NCI-H2196 treated with DMSO at 0.1 percent for 48 hours (cell line): ENCODE data around the gene PACRGL.

Experiments used
- DNase-seq: peaks from one replicate; lab custom pipeline; 2025; ENCODE audit not compliant: unreplicated experiment; lab: John Stamatoyannopoulos, UW

Gene PACRGL

GRCh38 chr4:20700007-20700761, at the start of gene PACRGL:
Gene PACRGL, plus strand, starts transcription at chr4:20700458. Its CDS starts 4,024 bp downstream, at chr4:20704482.
- peak; percentile 88 for DNase-seq

DNA sequence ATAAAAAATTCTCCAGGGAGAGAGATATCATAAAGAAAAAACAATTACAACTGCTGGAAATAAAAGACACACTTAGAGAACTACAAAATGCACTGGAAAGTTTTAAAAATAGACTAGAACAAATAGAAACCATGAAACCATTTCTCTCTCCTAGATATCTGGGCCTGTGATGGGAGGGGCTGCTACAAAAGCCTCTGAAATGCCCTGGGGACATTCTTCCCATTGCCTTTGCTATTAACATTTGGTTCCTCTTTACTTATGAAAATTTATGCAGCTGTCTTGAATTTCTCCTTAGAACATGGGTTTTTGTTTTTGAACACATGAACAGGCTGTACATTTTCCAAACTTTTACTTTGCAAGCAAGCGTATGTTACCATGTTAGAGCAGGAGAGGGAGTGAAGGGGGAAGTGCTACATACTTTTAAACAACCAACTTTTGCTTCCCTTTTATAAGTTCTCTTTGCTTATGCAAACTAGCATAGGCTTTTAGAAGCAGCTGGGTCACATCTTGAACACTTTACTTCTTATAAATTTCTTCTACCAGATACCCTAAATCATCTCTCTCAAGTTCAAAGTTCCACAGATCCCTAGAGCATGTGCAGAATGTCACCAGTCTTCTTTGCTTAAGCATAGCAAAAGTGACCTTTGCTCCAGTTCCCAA, 47.9 kb upstream of the PACRGL start:
- no peak for DNase-seq

DNA sequence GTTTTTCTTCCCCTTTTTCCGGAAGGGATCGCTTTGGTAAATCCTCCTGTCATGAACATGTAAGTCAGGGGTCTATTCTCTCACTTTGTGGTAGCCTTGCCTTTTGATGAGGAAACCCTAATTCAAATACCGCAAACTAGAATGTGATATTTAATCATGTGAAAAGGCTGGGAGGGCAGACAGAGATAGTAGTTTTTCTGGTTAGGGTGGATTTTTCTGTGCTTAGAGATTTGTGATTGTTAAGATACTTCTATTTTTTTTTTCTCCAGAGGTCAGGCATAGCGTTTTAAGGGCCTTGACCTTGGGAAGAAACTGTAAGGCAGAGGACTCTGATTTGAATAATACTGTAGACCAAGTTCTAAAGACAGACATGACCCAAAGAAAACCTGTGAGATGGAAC, 41.8 kb upstream of the PACRGL start:
- no peak for DNase-seq

DNA sequence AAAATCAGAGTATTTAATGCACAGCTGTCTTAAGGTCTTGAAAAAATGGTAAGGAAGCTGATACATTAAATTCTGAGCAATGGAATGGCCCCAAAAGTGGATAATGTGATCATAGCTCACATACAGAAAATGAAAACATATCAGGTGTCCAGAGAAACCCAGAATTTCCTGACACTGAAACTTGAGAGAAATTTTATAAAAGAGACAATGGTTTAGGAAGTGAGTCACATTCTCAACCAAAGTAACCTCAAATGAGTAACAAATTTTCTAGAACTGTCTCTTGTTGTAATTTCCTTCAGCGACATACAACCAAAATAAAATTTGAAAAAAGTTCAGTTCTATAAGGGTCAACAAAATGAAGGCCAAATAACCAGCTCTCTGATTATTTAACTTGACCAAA, 37.4 kb upstream of the PACRGL start:
- DNase-seq: no peak

- no peak for DNase-seq
Observed at GRCh38 chr4:20666012-20666860, 34.0 kb upstream of the PACRGL start.

DNA sequence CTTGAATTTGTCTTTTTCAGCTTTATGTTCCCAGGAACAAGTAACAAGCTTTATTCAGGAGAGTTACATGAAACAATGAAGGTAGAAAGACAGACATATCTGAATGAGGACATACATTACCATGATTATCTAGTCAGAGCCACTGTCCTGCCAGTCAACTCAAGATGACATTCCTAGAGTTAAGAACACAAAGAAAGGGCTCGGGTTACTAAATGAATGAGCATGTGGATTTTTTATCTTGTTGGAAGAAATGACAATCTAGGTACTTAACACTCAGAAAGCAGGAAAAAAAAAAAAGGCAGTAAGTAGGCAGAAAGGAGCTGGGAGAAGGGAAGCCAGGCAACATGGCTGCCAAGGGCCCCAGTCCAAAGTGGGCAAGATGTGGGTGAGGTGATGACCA, 28.0 kb upstream of the PACRGL start:
- DNase-seq: no peak

GRCh38 chr4:20675786-20676185, 24.5 kb upstream of the PACRGL start:
- DNase-seq: no peak

DNA sequence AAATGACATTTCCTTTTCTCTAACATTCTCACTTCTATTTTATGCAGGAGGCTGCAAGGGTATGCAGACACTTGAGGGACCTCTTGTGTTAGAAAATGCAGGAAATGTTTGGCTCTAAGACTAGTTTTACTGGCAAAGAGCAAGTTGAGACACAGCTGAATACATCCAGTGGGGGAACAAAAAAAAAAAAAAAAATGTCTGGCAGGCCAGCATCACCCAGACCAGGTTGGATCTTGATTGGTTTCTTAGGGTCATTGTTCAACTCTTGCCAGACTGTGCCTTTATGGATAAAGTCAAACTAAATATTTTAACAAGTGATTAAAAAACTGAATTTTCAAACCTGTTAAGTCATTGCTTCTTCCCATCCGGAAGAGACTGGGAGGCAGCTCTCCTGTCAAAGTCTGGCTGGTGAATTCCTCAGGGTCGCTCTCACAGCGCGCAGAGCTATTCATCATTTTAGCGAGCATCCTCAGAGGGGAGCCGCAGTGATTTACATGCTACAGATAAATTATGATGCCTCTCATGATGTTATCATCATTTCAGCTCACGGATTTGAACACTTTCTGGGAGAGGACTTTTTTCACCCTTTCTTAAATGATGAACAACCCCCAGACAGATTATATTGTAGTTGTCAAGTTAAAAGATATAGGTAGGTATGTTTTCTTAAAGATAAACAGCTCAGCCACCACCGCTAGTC, 23.6 kb upstream of the PACRGL start:
- DNase-seq: no peak

GRCh38 chr4:20678400-20678799, 21.9 kb upstream of the PACRGL start:
- DNase-seq: no peak

DNA sequence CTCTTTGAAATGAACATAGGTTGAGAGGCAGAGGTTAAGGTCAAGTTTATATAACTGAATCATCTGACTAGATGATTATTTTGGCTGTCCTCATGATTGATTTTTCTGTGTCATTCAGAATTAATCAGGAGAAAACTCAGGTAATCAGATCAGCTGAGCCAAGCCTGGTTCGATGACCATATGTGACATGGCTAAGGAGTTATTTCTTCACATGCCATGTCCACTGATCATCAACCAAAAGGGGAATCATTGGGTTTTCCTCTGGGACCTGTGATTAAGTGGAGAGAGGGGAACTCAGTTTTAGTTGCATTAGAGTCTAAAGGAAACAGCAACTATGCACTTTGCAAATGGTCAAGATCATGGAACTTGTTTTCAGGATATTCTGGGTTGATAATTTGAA, 20.3 kb upstream of the PACRGL start:
- DNase-seq: no peak

GRCh38 chr4:20680736-20681135, 19.5 kb upstream of the PACRGL start:
- no peak for DNase-seq

DNA sequence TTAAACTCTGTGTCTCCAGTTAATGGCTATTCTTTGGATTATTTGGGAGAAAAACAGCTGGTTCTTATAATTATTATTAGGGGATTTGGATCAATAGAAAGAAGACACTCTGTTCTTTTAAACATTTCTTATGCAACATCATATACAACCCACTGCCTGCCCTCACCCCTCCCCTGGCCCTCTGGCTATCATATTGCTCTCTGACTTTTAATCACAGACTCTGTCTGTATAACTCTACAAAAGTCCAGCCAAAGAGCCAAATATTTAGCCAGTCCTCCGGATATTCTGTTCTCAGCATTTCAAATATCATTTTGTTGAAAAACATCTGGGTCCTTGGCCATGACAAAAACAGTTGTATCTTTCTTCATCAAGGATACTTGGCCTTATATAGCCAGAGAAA, 19.0 kb upstream of the PACRGL start:
- no peak for DNase-seq

DNA sequence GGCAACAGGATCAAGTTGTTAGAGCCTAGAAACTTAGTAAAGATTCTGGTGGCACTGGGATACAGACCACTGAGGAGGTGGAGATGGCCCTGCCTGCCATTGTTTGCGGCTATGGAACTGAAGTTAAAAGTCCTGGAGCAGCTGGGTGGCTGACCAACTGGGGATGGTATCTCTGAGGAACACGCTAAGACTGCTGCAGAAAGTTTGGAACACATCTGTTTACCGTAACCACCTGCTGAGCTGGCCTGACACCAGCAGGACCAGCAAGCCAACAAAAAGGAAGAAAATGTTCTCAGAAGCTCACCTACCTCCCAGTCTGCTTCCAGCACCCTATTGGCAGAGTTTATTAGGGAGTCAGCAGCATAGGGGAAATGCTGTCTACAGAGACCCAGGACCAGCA, 17.4 kb upstream of the PACRGL start:
- no peak for DNase-seq

DNA sequence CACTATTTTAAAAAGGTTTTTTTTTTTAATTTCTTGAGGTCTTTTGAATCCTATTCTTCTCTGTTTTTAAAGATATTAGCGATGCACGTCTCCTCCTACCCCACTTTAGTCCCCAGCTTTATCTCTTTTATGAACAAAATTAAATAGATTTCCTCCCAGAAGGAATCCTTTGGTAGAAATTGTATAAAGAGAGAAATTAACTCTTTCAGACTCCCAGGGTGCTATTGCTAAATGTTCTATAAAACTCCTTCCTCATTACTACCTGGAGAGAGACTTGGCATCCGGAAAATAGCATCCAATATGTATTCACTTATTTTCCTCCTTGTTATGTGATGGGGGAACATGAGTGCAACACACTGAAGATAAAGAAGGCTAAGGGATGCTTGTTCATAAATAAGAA, 16.5 kb upstream of the PACRGL start:
- DNase-seq: no peak

DNA sequence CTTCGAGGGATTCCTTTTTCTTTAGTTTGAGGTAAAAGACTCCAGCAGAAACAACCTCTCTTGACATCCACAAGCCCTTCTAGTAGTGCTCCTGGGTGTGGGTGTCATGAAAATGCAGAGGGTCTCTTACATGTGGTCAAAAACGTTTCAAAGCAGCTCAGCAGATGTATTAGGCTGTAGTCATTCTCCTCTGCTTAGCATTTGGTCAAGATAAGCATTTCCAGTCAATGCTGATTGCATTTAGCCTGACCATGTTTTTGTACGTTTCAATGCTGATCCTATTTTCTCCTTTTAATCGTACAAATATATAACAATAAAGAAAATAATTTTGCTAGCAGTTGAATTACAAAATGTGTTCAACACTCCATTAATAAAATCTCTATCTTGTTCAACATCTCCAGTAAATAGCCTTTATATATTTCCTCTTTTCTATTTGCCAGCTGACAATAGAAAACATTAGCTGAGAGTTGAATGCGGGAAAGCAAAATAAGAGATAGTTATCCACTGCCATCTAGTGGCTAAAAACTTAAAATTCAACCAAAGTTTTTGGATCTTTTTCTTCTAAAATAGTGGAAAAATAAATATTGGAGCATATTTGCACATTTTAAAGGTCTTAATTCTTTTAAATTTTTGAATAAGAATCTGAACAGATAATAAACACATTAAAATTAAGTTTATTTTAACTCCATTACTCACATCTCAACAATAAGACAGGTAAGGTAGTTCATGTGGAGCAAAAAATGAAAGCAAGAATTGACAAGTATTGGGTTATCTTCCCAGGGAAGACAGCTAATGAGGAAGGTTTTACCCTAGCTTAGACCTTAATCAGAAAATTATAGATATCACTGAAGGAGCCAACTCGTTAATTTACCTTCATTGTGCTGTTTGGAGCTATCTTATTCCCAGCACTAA, 15.2 kb upstream of the PACRGL start:
- DNase-seq: peak; percentile 4

GRCh38 chr4:20687864-20688263, 12.4 kb upstream of the PACRGL start:
- DNase-seq: no peak

DNA sequence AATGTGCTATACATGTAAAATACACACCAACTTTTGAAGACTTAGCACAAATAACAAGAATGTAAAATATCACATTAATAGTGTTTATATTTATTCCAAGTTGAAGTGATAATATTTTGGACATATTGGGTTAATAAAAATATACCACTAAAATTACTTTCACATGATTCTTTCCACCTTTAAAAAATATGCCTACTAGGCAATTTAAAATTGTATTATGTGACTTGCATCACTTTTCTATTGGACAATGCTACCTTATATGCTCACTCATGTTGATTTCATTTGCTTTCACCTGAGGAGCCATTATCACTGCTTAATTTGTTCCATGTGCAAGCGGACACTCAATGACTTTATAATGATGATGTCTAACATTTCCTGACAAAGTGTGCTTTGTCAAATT, 3.4 kb upstream of the PACRGL start:
- DNase-seq: no peak

GRCh38 chr4:20698382-20698781, 1.9 kb upstream of the PACRGL start:
- no peak for DNase-seq

GRCh38 chr4:20698820-20699219, 1.4 kb upstream of the PACRGL start:
- DNase-seq: no peak

DNA sequence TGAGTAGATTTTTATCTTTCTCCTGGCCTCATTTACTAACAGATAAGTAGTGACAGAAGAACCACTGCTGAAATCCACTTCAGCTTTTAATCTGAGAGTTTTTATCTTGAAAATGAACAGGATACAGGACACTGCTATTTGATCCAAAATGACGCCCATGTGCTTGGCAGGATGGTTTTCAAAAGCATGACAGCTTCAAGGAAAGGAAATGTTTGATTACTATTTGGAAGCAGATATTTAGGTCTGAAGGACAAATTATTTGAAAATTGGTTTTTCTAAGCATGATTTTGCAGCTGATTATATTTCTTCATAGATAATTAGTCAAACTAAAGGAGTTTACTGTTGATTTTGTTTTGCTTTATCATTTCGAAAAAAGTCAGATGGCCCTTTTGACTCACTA, 11.1 kb downstream of the PACRGL start:
- no peak for DNase-seq
